ENCODE data around the gene IL13RA2. TPM values are rescaled to one million over a fixed set of nuclear protein-coding genes. Genes with fewer than 3 reads are reported as not detected.

Gene IL13RA2
- total and polyA plus RNA-seq, 2 of the 8 experiments (the other 6 are each of a cell fraction or from before 2014, with no cell fraction given), result not detected

DNA sequence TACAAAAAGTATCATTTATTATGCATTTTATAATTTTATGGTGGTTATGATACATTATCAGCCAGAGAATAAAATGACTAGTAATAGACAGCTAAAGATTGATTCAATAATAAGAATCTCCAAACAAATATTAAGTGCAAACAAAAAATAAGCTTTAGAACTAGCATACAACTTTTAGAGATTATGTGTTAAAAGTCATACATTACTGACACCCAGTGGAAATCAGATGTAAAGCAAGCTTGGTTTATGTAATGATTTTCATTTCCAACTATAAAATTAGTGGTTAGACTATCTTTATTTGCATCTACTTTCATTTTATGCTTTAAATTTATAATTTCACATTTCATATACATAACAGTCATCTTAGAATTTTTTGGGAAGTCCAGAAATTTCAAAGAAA, 57.7 kb downstream of the IL13RA2 start:
- Histone ChIP-seq H4K5ac (ENCODE audit: insufficient read length, low read depth, low read length) (no peak overlapping the region), H2AFZ (ENCODE audit: low read length) (no peak overlapping the region), H3K4me3 (ENCODE audit: extremely low read depth in 1 of 4, insufficient read depth in 2 of 4, low read depth in 3 of 4, low read length in 4 of 4) (no peak overlapping the region), H2BK12ac (ENCODE audit: low read depth, low read length) (no peak overlapping the region), H2BK15ac (ENCODE audit: low read length) (no peak overlapping the region), H3K27ac (ENCODE audit: low read depth, low read length) (no peak overlapping the region), H4K91ac (replicated peaks; ENCODE audit: insufficient read length, low read length) (no peak overlapping the region), H3K4me1 (replicated peaks in 1 of 4; ENCODE audit: control insufficient read depth in 3 of 4, insufficient read depth in 4 of 4, low read length in 3 of 4) (no peaks in the 10 kb centered on the region), H3K18ac (ENCODE audit: extremely low read depth, low read length) (no peak overlapping the region), H3K36me3 (ENCODE audit: control insufficient read depth in 2 of 4, insufficient read depth in 4 of 4, low read length in 3 of 4) (no peaks in the 10 kb centered on the region), H3K23me2 (ENCODE audit: low read depth, low read length) (no peaks in the 10 kb centered on the region), H2BK120ac (replicated peaks; ENCODE audit: low read depth, low read length) (no peak overlapping the region), H3K56ac (replicated peaks; ENCODE audit: insufficient read length, low read depth, low read length) (no peak overlapping the region), H2AK5ac (ENCODE audit: low read depth, low read length) (no peak overlapping the region), H3K9ac (replicated peaks in 1 of 4; ENCODE audit: extremely low read depth in 1 of 4, low read depth in 3 of 4, low read length in 3 of 4) (no peak overlapping the region), H3K4me2 (ENCODE audit: insufficient read depth in 1 of 2, low read depth in 2 of 2, low read length in 2 of 2) (no peak overlapping the region), H3K79me1 (ENCODE audit: low read depth, low read length) (no peaks in the 10 kb centered on the region), H4K8ac (ENCODE audit: extremely low read depth, insufficient read depth, low read length) (no peak overlapping the region), H4K20me1 (replicated peaks in 1 of 2; ENCODE audit: control insufficient read depth in 1 of 2, insufficient read depth in 2 of 2, low read length in 2 of 2) (no peaks in the 10 kb centered on the region), H3K4ac (replicated peaks; ENCODE audit: insufficient read length, low read depth, low read length) (no peak overlapping the region), H2BK20ac (ENCODE audit: low read length) (no peak overlapping the region), H3K9me3 (ENCODE audit: insufficient read depth in 2 of 2, low read depth in 1 of 2, low read length in 1 of 2) (no peaks in the 10 kb centered on the region), H2BK5ac (ENCODE audit: low read depth, low read length) (no peak overlapping the region), H3K23ac (ENCODE audit: insufficient read length) (no peak overlapping the region), H3K79me2 (ENCODE audit: control insufficient read depth in 1 of 2, insufficient read depth in 2 of 2, low read length in 2 of 2) (no peaks in the 10 kb centered on the region), H3K14ac (ENCODE audit: insufficient read length) (no peak overlapping the region), H3K27me3 (replicated peaks in 1 of 4; ENCODE audit: control insufficient read depth in 3 of 4, extremely low read depth in 1 of 4, insufficient read depth in 3 of 4, low read length in 3 of 4) (no peaks in the 10 kb centered on the region)
- FAIRE-seq, result peak; percentile 48
- DNase-seq (ENCODE audit: low read depth in 1 of 2, low spot score in 2 of 2), result no peak
- ChIA-PET POLR2A (ENCODE audit: partially characterized antibody) (no interaction called here), CTCF (ENCODE audit: partially characterized antibody) (interaction anchor here (0.6 to 1.9 kb wide), 8 partner anchors 9 to 348 kb away, joined by 3 to 9 read pairs (median 4); partner anchors contain the start of gene IL13RA2)
- TF ChIP-seq, protein P1, sequence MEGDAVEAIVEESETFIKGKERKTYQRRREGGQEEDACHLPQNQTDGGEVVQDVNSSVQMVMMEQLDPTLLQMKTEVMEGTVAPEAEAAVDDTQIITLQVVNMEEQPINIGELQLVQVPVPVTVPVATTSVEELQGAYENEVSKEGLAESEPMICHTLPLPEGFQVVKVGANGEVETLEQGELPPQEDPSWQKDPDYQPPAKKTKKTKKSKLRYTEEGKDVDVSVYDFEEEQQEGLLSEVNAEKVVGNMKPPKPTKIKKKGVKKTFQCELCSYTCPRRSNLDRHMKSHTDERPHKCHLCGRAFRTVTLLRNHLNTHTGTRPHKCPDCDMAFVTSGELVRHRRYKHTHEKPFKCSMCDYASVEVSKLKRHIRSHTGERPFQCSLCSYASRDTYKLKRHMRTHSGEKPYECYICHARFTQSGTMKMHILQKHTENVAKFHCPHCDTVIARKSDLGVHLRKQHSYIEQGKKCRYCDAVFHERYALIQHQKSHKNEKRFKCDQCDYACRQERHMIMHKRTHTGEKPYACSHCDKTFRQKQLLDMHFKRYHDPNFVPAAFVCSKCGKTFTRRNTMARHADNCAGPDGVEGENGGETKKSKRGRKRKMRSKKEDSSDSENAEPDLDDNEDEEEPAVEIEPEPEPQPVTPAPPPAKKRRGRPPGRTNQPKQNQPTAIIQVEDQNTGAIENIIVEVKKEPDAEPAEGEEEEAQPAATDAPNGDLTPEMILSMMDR (IDR thresholded peaks at IDR 0.05; ENCODE audit: control extremely low read depth in 1 of 3, insufficient read depth in 1 of 3, low read depth in 1 of 3, low read length in 3 of 3), result peak in 2 of 3 experiments; percentile 10 to 13; a peak in 2 of 4 replicates
- TF ChIP-seq RAD21 (IDR thresholded peaks at IDR 0.05 in 1 of 2, conservative IDR thresholded peaks at IDR 0.05 in 1 of 2; ENCODE audit: low read depth in 2 of 2, low read length in 2 of 2), result peak in 1 of 2 experiments; percentile 48; a peak in 3 of 4 replicates
- TF ChIP-seq NANOG (IDR thresholded peaks at IDR 0.05; ENCODE audit: insufficient read depth, low read depth, low read length, poor library complexity, severe bottlenecking), result no peak
